ACHN (cell line): ENCODE data around the gene MVP.
A peak's percentile ranks its signal among the peaks of the same experiment; 100 is the strongest.
"Not testable (repeated sequence)": the region's sequence is repeated elsewhere in the genome, so short reads cannot be mapped to it uniquely, and the experiment has no call there.

Experiments
- DNase-seq: peaks from one replicate; pipeline ENCODE4 v3.0.0-alpha.2; 2015
- in situ Hi-C: cut with HindIII; loops from 2 replicates; pipeline ENCODE4 v1.10.0; 2017; ENCODE audit warnings: low sequenced_read_pairs, low pct_ligation_motif_present, low pct_unique_long_range_greater_than_20kb

The MVP gene

GRCh38 chr16:29858149-29858849, 38.0 kb downstream of the MVP start:
- in situ Hi-C loops: no loop called here
- no peak for DNase-seq

- in situ Hi-C loops: no loop called here
- no peak for DNase-seq
These were observed 38.7 kb downstream of the MVP start for GRCh38 chr16:29858974-29859373.

GRCh38 chr16:29860218-29860617, 40.0 kb downstream of the MVP start:
- no peak for DNase-seq

GRCh38 chr16:29862383-29862883, 42.2 kb downstream of the MVP start:
- peak; percentile 52 for DNase-seq
- in situ Hi-C loops: no loop called here

More at GRCh38 chr16:29860218-29860617, 40.0 kb downstream of the MVP start:
- in situ Hi-C loops: no loop called here

- peak; percentile 99 for DNase-seq
- in situ Hi-C loops: no loop called here
These were observed 42.8 kb downstream of the MVP start, which contains the start of gene CDIPT for GRCh38 chr16:29862884-29863668. CDIPT (minus strand) TSS chr16:29863226; CDS start chr16:29862857, 369 bp downstream.

- DNase-seq: no peak
- in situ Hi-C loops: no loop called here
These were observed 43.4 kb downstream of the MVP start for GRCh38 chr16:29863669-29863984.

GRCh38 chr16:29864205-29864604, 43.9 kb downstream of the MVP start:
- in situ Hi-C loops: no loop called here
- no peak for DNase-seq

GRCh38 chr16:29868396-29869009, 48.2 kb downstream of the MVP start:
- no peak for DNase-seq
- in situ Hi-C loops: no loop called here

- DNase-seq, in situ Hi-C loops: not testable (repeated sequence)
These were observed 48.8 kb downstream of the MVP start for GRCh38 chr16:29869067-29869466.

GRCh38 chr16:29871822-29872546, 51.7 kb downstream of the MVP start:
- no peak for DNase-seq
- in situ Hi-C loops: no loop called here

- no peak for DNase-seq
- in situ Hi-C loops: no loop called here
These were observed 53.1 kb downstream of the MVP start for GRCh38 chr16:29873319-29873718.

GRCh38 chr16:29875206-29875605, 54.9 kb downstream of the MVP start:
- in situ Hi-C loops: no loop called here
- DNase-seq: no peak

- in situ Hi-C loops: no loop called here
- DNase-seq: no peak
These were observed 55.9 kb downstream of the MVP start for GRCh38 chr16:29876217-29876593.

GRCh38 chr16:29876594-29877249, 56.5 kb downstream of the MVP start:
- no peak for DNase-seq
- in situ Hi-C loops: no loop called here

GRCh38 chr16:29877266-29877961, 57.2 kb downstream of the MVP start:
- in situ Hi-C loops: no loop called here
- peak; percentile 22 for DNase-seq

- in situ Hi-C loops: no loop called here
- DNase-seq: no peak
These were observed 57.9 kb downstream of the MVP start for GRCh38 chr16:29878172-29878571.

- no peak for DNase-seq
- in situ Hi-C loops: no loop called here
These were observed 60.8 kb downstream of the MVP start for GRCh38 chr16:29881050-29881449.

GRCh38 chr16:29883987-29884386, 63.7 kb downstream of the MVP start:
- DNase-seq: no peak
- in situ Hi-C loops: no loop called here
